ENCODE results near the gene OR52M1. TPM values are rescaled to one million over a fixed set of nuclear protein-coding genes. Genes with fewer than 3 reads are reported as not detected.
A peak's percentile ranks its signal among the peaks of the same experiment; 100 is the strongest.
"Not testable (repeated sequence)": the region's sequence is repeated elsewhere in the genome, so short reads cannot be mapped to it uniquely, and the experiment has no call there.

Gene OR52M1
- total RNA-seq, 1 experiment from 2014 or later, result not detected

DNA sequence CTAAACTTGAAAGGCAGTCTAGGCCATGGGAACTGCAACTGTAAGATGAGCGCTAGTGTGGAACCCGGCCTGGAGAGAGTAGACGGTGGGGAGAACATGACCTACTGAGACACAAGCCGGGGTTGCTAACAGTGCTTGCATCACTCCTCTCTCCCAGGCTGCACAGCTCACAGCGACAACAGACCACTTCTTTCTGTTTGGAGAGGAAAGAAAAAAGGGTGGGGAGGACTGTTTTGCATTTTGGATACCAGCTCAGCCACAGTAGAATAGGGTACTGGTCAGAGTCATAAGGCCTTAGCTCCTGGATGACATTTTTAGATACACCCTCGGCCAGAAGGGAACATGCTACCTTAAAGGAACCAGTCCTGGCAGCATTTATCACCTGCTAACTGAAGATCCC, 22.2 kb upstream of the OR52M1 start:
- H3K27ac ChIP-seq (ENCODE audit: low read length), result no peak overlapping the region
- DNase-seq, result no peak
- H3K4me2 ChIP-seq (ENCODE audit: low read depth, low read length, poor library complexity, severe bottlenecking), result no peak overlapping the region
- H3K9ac ChIP-seq (ENCODE audit: low read length), result no peak overlapping the region
- H3K4me1 ChIP-seq (ENCODE audit: low read length), result no peaks in the 10 kb centered on the region; the same call in 1 of the 2 replicates
- no peaks in the 10 kb centered on the region for H3K27me3 ChIP-seq (ENCODE audit: low read length)
- no peaks in the 10 kb centered on the region for H3K36me3 ChIP-seq (ENCODE audit: insufficient read depth, low read length)
- H4K20me1 ChIP-seq (ENCODE audit: insufficient read depth, low read depth, low read length), result no peaks in the 10 kb centered on the region
- H2AFZ ChIP-seq (ENCODE audit: low read length), result no peak overlapping the region
- no peaks in the 10 kb centered on the region for H3K79me2 ChIP-seq (ENCODE audit: low read length)
- no peaks in the 10 kb centered on the region for H3K9me3 ChIP-seq (ENCODE audit: low read length)
- no peaks in the 10 kb centered on the region for H3K9me2 ChIP-seq (replicated peaks; ENCODE audit: insufficient read depth, low read length)
- no peak overlapping the region for H3K4me3 ChIP-seq (ENCODE audit: low read length)

DNA sequence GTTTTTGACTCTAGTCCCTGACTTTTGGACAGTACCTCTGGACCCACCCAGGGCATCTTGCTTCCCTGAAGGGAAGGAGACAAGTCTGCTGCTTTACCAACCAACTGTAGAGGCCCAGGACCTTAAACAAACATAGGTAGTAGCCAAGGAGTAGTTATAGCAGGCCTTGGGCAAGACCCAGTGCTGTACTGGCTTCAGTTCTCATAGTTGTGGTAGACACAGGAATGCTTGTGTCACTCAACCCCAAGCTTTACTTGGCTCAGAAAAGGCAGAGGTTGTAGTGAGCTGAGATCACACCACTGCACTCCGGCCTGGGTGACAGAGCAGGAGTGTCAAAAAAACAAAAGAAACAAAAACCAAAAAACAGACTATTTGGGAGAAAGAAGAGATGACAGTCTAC, 21.3 kb upstream of the OR52M1 start:
- H3K27ac ChIP-seq (ENCODE audit: low read length), result no peak overlapping the region
- H3K9me3 ChIP-seq (ENCODE audit: low read length), result no peaks in the 10 kb centered on the region
- no peak overlapping the region for H3K9ac ChIP-seq (ENCODE audit: low read length)
- H2AFZ ChIP-seq (ENCODE audit: low read length), result no peak overlapping the region
- H4K20me1 ChIP-seq (ENCODE audit: insufficient read depth, low read depth, low read length), result no peaks in the 10 kb centered on the region
- no peaks in the 10 kb centered on the region for H3K27me3 ChIP-seq (ENCODE audit: low read length)
- H3K4me1 ChIP-seq (ENCODE audit: low read length), result no peaks in the 10 kb centered on the region; the same call in 1 of the 2 replicates
- no peaks in the 10 kb centered on the region for H3K9me2 ChIP-seq (replicated peaks; ENCODE audit: insufficient read depth, low read length)
- no peak overlapping the region for H3K4me2 ChIP-seq (ENCODE audit: low read depth, low read length, poor library complexity, severe bottlenecking)
- H3K79me2 ChIP-seq (ENCODE audit: low read length), result no peaks in the 10 kb centered on the region
- no peaks in the 10 kb centered on the region for H3K36me3 ChIP-seq (ENCODE audit: insufficient read depth, low read length)
- DNase-seq, result no peak
- no peak overlapping the region for H3K4me3 ChIP-seq (ENCODE audit: low read length)

GRCh38 chr11:4527926-4528325, 17.1 kb upstream of the OR52M1 start:
- no peaks in the 10 kb centered on the region for H3K36me3 ChIP-seq (ENCODE audit: insufficient read depth, low read length)
- H3K4me1 ChIP-seq (ENCODE audit: low read length), result no peaks in the 10 kb centered on the region; the same call in 1 of the 2 replicates
- no peak overlapping the region for H2AFZ ChIP-seq (ENCODE audit: low read length)
- no peak overlapping the region for H3K4me2 ChIP-seq (ENCODE audit: low read depth, low read length, poor library complexity, severe bottlenecking)
- H3K9ac ChIP-seq (ENCODE audit: low read length), result no peak overlapping the region
- no peak overlapping the region for H3K4me3 ChIP-seq (ENCODE audit: low read length)
- no peak overlapping the region for H3K27ac ChIP-seq (ENCODE audit: low read length)
- no peaks in the 10 kb centered on the region for H3K9me2 ChIP-seq (replicated peaks; ENCODE audit: insufficient read depth, low read length)
- H3K79me2 ChIP-seq (ENCODE audit: low read length), result no peaks in the 10 kb centered on the region
- DNase-seq, result no peak
- H3K27me3 ChIP-seq (ENCODE audit: low read length), result no peaks in the 10 kb centered on the region
- H4K20me1 ChIP-seq (ENCODE audit: insufficient read depth, low read depth, low read length), result no peaks in the 10 kb centered on the region
- no peaks in the 10 kb centered on the region for H3K9me3 ChIP-seq (ENCODE audit: low read length)

- not testable (repeated sequence) for H3K9me3 ChIP-seq (ENCODE audit: low read length); H3K27me3 ChIP-seq (ENCODE audit: low read length); H3K4me3 ChIP-seq (ENCODE audit: low read length); H3K9me2 ChIP-seq (replicated peaks; ENCODE audit: insufficient read depth, low read length); H3K9ac ChIP-seq (ENCODE audit: low read length); H3K4me2 ChIP-seq (ENCODE audit: low read depth, low read length, poor library complexity, severe bottlenecking); H3K4me1 ChIP-seq (ENCODE audit: low read length); H3K36me3 ChIP-seq (ENCODE audit: insufficient read depth, low read length); H4K20me1 ChIP-seq (ENCODE audit: insufficient read depth, low read depth, low read length); H3K27ac ChIP-seq (ENCODE audit: low read length); DNase-seq; H2AFZ ChIP-seq (ENCODE audit: low read length); H3K79me2 ChIP-seq (ENCODE audit: low read length)
Observed at GRCh38 chr11:4531686-4532085, 13.3 kb upstream of the OR52M1 start.

- Histone ChIP-seq H3K9me2 (replicated peaks; ENCODE audit: insufficient read depth, low read length) (no peaks in the 10 kb centered on the region), H3K79me2 (ENCODE audit: low read length) (no peaks in the 10 kb centered on the region), H3K4me3 (ENCODE audit: low read length) (no peak overlapping the region), H3K36me3 (ENCODE audit: insufficient read depth, low read length) (no peaks in the 10 kb centered on the region), H3K4me1 (ENCODE audit: low read length) (no peaks in the 10 kb centered on the region), H3K9me3 (ENCODE audit: low read length) (no peaks in the 10 kb centered on the region), H3K9ac (ENCODE audit: low read length) (no peak overlapping the region), H3K27ac (ENCODE audit: low read length) (no peak overlapping the region), H3K27me3 (ENCODE audit: low read length) (no peaks in the 10 kb centered on the region), H4K20me1 (ENCODE audit: insufficient read depth, low read depth, low read length) (no peaks in the 10 kb centered on the region), H2AFZ (ENCODE audit: low read length) (no peak overlapping the region), H3K4me2 (ENCODE audit: low read depth, low read length, poor library complexity, severe bottlenecking) (no peak overlapping the region)
- DNase-seq, result peak; percentile 69
Observed at GRCh38 chr11:4539603-4540219, 5.3 kb upstream of the OR52M1 start.

GRCh38 chr11:4541071-4541470, 3.9 kb upstream of the OR52M1 start:
- no peaks in the 10 kb centered on the region for H3K9me2 ChIP-seq (replicated peaks; ENCODE audit: insufficient read depth, low read length)
- no peak overlapping the region for H3K9ac ChIP-seq (ENCODE audit: low read length)
- H3K4me2 ChIP-seq (ENCODE audit: low read depth, low read length, poor library complexity, severe bottlenecking), result no peak overlapping the region
- H4K20me1 ChIP-seq (ENCODE audit: insufficient read depth, low read depth, low read length), result no peaks in the 10 kb centered on the region
- no peaks in the 10 kb centered on the region for H3K9me3 ChIP-seq (ENCODE audit: low read length)
- no peaks in the 10 kb centered on the region for H3K79me2 ChIP-seq (ENCODE audit: low read length)
- no peak overlapping the region for H2AFZ ChIP-seq (ENCODE audit: low read length)
- no peak overlapping the region for H3K27ac ChIP-seq (ENCODE audit: low read length)
- no peak overlapping the region for H3K4me3 ChIP-seq (ENCODE audit: low read length)
- H3K4me1 ChIP-seq (ENCODE audit: low read length), result no peaks in the 10 kb centered on the region
- H3K27me3 ChIP-seq (ENCODE audit: low read length), result no peaks in the 10 kb centered on the region
- no peak for DNase-seq
- no peaks in the 10 kb centered on the region for H3K36me3 ChIP-seq (ENCODE audit: insufficient read depth, low read length)

GRCh38 chr11:4543561-4543960, 1.4 kb upstream of the OR52M1 start:
- no peaks in the 10 kb centered on the region for H4K20me1 ChIP-seq (ENCODE audit: insufficient read depth, low read depth, low read length)
- no peaks in the 10 kb centered on the region for H3K9me3 ChIP-seq (ENCODE audit: low read length)

DNA sequence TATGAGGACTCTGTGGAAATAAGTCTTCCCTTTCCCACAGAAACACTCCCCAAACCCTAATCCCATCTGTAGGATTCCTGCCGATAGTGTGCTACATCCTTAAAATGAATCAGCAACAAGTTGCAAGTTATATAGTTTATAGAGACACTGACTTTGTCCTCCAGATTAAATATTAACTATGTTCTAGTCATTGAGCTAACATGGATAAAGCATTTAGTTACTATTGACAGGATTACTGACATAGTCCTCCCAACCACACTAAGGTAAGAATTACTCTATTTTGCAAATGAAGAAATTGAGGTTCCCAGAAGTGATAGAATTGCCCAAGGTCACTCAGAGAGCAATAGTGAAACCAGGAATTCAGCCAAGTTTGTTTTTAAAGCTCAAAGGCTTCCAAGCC, 1.9 kb downstream of the OR52M1 start:
- DNase-seq, result no peak
- no peaks in the 10 kb centered on the region for H3K9me3 ChIP-seq (ENCODE audit: low read length)
- H3K27ac ChIP-seq (ENCODE audit: low read length), result no peak overlapping the region
- no peak overlapping the region for H2AFZ ChIP-seq (ENCODE audit: low read length)
- no peaks in the 10 kb centered on the region for H3K36me3 ChIP-seq (ENCODE audit: insufficient read depth, low read length)
- no peaks in the 10 kb centered on the region for H3K4me1 ChIP-seq (ENCODE audit: low read length)
- no peaks in the 10 kb centered on the region for H3K27me3 ChIP-seq (ENCODE audit: low read length)
- H3K79me2 ChIP-seq (ENCODE audit: low read length), result no peaks in the 10 kb centered on the region
- no peaks in the 10 kb centered on the region for H3K9me2 ChIP-seq (replicated peaks; ENCODE audit: insufficient read depth, low read length)
- no peak overlapping the region for H3K9ac ChIP-seq (ENCODE audit: low read length)
- no peaks in the 10 kb centered on the region for H4K20me1 ChIP-seq (ENCODE audit: insufficient read depth, low read depth, low read length)
- H3K4me3 ChIP-seq (ENCODE audit: low read length), result no peak overlapping the region
- H3K4me2 ChIP-seq (ENCODE audit: low read depth, low read length, poor library complexity, severe bottlenecking), result no peak overlapping the region

More at GRCh38 chr11:4543561-4543960, 1.4 kb upstream of the OR52M1 start:
- H3K9me2 ChIP-seq (replicated peaks; ENCODE audit: insufficient read depth, low read length), result no peaks in the 10 kb centered on the region
- no peak overlapping the region for H3K4me2 ChIP-seq (ENCODE audit: low read depth, low read length, poor library complexity, severe bottlenecking)
- no peak overlapping the region for H3K4me3 ChIP-seq (ENCODE audit: low read length)
- H3K9ac ChIP-seq (ENCODE audit: low read length), result no peak overlapping the region
- DNase-seq, result no peak
- no peaks in the 10 kb centered on the region for H3K36me3 ChIP-seq (ENCODE audit: insufficient read depth, low read length)
- no peaks in the 10 kb centered on the region for H3K4me1 ChIP-seq (ENCODE audit: low read length)
- H3K27ac ChIP-seq (ENCODE audit: low read length), result no peak overlapping the region
- no peaks in the 10 kb centered on the region for H3K79me2 ChIP-seq (ENCODE audit: low read length)
- no peak overlapping the region for H2AFZ ChIP-seq (ENCODE audit: low read length)
- H3K27me3 ChIP-seq (ENCODE audit: low read length), result no peaks in the 10 kb centered on the region

Measured in Karpas-422 (cell line).